Brain microvascular endothelial cell (primary cell): ENCODE data around the gene HRH1.

Experiments
- DNase-seq: peaks from one replicate; pipeline ENCODE4 v3.0.0-alpha.2; 2020
- H3K27ac ChIP-seq: fragments of 250-450 bp; sonication (Bioruptor Pico); 2 replicates; pipeline ENCODE4 v1.5.1; 2020; ENCODE audit warnings: mild to moderate bottlenecking, moderate library complexity
- H3K27me3 ChIP-seq: fragments of 250-450 bp; sonication (Bioruptor Pico); replicated peaks from 2 replicates; pipeline ENCODE4 v1.5.1; 2020; ENCODE audit warnings: mild to moderate bottlenecking
- H3K36me3 ChIP-seq: fragments of 250-450 bp; sonication (Bioruptor Pico); replicated peaks from 2 replicates; pipeline ENCODE4 v1.5.1; 2020; ENCODE audit warnings: mild to moderate bottlenecking
- H3K4me3 ChIP-seq: 2 replicates; pipeline ENCODE4 v1.5.1; 2011; ENCODE audit warnings: low read depth, mild to moderate bottlenecking, control low read depth, low read length, moderate library complexity
- in situ Hi-C: cut with HindIII; loops from 2 replicates; pipeline ENCODE4 v1.10.0; 2017; ENCODE audit warnings: low sequenced_read_pairs, low pct_ligation_motif_present
- TF ChIP-seq, protein P1 (sequence below): IDR thresholded peaks from 2 replicates; pipeline ENCODE4 v1.5.1; 2011; ENCODE audit warnings: low read depth, mild to moderate bottlenecking, moderate library complexity, low read length, control low read depth, inconsistent platforms; ENCODE audit errors: missing control alignments

HRH1 gene

DNA sequence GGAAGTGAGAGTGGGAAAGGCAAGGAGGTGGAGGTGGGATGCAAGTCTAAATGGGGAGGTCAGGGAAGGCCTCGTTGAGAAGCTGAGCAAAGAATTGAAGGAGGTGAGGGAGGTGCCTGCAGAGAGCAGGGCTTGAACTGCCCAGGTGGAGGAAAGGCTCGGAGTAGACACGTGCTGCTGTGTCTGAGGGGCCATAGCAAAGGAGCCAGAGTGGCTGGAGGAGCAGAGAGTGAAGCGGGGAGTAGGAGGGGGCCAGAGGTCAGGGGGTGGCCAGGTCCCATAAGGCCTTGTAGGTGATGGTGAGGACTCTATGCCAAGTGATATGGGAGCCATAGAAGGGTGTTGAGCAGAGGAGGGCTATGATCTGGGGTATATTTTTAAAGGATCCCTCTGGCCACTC, 21.4 kb upstream of the HRH1 start:
- DNase-seq = no peak
- no peak overlapping the region for H3K27ac ChIP-seq
- in situ Hi-C loops = no loop called here
- H3K4me3 ChIP-seq = no peak overlapping the region
- H3K27me3 ChIP-seq = no peaks in the 10 kb centered on the region
- H3K36me3 ChIP-seq = no peaks in the 10 kb centered on the region
- TF ChIP-seq, protein P1, sequence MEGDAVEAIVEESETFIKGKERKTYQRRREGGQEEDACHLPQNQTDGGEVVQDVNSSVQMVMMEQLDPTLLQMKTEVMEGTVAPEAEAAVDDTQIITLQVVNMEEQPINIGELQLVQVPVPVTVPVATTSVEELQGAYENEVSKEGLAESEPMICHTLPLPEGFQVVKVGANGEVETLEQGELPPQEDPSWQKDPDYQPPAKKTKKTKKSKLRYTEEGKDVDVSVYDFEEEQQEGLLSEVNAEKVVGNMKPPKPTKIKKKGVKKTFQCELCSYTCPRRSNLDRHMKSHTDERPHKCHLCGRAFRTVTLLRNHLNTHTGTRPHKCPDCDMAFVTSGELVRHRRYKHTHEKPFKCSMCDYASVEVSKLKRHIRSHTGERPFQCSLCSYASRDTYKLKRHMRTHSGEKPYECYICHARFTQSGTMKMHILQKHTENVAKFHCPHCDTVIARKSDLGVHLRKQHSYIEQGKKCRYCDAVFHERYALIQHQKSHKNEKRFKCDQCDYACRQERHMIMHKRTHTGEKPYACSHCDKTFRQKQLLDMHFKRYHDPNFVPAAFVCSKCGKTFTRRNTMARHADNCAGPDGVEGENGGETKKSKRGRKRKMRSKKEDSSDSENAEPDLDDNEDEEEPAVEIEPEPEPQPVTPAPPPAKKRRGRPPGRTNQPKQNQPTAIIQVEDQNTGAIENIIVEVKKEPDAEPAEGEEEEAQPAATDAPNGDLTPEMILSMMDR = no peak

DNA sequence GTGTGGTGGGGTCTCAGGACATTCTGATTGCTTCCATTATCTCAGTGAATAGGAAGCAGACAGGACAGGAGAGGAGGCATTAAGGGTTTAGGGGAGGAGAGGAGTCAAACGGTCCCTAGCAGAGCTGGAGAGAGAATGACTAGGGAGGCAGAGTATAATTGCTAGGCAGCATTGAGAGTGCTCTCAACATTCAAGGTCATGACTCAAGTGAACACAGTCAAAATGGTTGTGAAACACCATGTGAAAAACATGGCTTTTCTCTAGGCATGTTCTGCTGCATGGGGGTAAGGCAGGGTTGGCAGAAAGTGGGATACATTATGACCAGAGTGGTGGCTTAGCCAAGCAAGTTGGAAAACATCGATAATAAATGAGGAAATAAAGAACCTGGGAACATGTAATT, 19.5 kb upstream of the HRH1 start:
- H3K27me3 ChIP-seq = no peaks in the 10 kb centered on the region
- H3K4me3 ChIP-seq = no peak overlapping the region
- in situ Hi-C loops = no loop called here
- H3K27ac ChIP-seq = no peak overlapping the region
- no peaks in the 10 kb centered on the region for H3K36me3 ChIP-seq
- TF ChIP-seq, protein P1 = no peak
- no peak for DNase-seq

DNA sequence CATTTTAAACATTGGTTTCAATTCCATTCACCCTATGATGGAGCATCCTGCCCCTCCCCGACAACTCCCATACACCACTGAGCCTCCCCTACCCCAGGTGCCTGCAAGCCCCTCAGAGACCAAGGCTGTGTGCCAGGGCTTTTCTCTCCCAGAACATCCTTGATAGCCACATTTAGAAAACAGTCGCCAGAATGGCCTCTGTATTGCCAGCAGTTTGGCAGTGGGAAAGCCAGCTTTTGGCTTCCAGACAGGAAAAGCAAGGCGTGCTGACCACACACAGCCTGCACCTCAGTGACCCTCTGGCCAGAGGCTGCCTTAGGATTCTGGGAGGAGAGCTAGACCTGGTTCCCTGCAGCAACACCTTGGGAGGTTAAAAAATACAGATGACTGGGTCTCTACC, 18.2 kb upstream of the HRH1 start:
- Histone ChIP-seq H3K4me3 (no peak overlapping the region), H3K27me3 (no peaks in the 10 kb centered on the region), H3K36me3 (no peaks in the 10 kb centered on the region), H3K27ac (peak overlapping the region; percentile 99)
- in situ Hi-C loops = no loop called here
- DNase-seq = no peak
- TF ChIP-seq, protein P1 = no peak

DNA sequence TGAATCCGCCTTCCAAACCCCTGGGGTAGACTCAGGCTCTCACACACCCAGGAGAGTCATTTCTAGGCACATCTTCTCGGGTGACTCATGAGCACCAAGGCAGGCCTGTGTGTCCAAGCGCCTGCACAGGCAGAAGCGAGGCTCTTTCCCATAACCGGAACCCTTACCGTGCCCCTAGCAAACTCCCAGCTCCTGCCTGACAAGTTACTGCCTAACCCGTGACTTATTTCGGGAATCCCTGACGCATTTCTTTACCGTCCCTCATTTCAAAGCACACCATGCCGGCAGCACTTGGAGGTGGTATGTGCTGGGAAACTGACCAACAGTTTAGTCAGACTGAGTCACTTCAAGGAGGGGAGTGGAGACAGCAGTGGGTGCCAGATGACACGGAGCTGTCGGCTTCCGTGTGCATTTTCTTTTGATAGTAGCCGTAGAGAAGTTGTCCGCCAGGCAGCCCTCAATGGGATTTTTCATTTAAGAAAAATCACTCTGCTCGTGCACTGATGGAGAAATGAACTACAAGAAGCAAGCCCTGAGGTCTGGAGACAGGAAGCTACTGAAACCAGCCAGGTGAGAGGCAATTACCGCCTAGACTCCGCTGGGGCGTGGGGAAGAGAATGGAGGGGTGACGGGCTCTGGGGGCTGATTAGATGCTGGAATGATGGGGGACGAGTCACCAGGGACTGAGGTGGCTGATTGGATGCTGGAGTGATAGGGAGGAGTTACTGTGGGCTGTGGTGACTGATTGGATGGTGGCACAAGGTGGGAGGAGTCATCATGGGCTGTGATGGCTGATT, 17.3 kb upstream of the HRH1 start:
- Histone ChIP-seq H3K27me3 (no peaks in the 10 kb centered on the region), H3K4me3 (peak overlapping the region; percentile 48), H3K36me3 (no peaks in the 10 kb centered on the region), H3K27ac (peak overlapping the region; percentile 99)
- TF ChIP-seq, protein P1 = no peak
- peak; percentile 100 for DNase-seq
- in situ Hi-C loops = no loop called here

DNA sequence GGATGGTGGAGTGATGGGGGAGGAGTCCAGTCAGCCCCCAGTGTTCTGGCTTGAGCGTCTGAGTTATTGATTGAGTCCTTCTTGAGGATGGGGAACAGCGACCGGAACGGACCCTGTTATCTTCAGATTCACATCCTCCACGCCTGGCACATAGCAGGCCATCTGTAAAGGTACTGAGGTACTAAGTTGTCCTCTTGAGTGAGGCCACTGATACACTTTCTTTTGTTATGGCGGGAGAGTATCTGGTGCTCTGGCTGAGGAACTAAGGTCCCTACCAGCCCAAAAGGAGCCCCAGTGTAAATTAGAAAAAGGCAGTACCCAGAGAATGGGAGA, 16.7 kb upstream of the HRH1 start:
- DNase-seq = no peak
- Histone ChIP-seq H3K4me3 (peak overlapping the region; percentile 48), H3K27me3 (no peaks in the 10 kb centered on the region), H3K27ac (peak overlapping the region; percentile 99), H3K36me3 (no peaks in the 10 kb centered on the region)
- in situ Hi-C loops = no loop called here
- TF ChIP-seq, protein P1 = no peak

DNA sequence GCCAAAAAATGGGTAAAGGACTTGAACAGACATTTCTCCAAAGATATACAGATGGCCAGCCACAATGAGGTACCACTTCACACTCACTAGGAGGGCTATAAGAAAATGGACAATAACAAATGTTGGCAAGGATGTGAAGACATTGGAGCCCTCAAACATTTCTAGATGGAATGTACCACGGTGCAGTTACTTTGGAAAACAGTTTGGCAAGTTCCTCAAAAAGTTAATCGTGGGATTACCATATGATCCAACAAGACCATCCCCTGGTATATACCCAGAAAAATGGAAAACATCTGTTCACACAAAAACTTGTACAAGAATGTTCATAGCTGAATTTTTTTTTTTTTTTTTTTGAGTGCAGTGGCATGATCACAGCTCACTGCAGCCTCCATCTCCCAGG, 15.9 kb upstream of the HRH1 start:
- TF ChIP-seq, protein P1 = no peak
- no peaks in the 10 kb centered on the region for H3K36me3 ChIP-seq
- no peak overlapping the region for H3K27ac ChIP-seq
- in situ Hi-C loops = no loop called here
- H3K4me3 ChIP-seq = no peak overlapping the region
- no peak for DNase-seq
- no peaks in the 10 kb centered on the region for H3K27me3 ChIP-seq
